GM19372 (cell line): ENCODE measurements around the gene DRG2.

Experiments
- ATAC-seq: cut with Tn5 transposase; IDR thresholded peaks from one replicate; pipeline ENCODE4 v1.9.1; 2021; ENCODE audit warnings: mild to moderate bottlenecking, low read depth, moderate library complexity; ENCODE audit not compliant: unreplicated experiment

Gene DRG2

GRCh38 chr17:18140648-18141047 is 52.9 kb downstream of the DRG2 start:
- ATAC-seq = no peak

GRCh38 chr17:18141210-18141803 is 53.6 kb downstream of the DRG2 start:
- ATAC-seq = no peak

- ATAC-seq = no peak
These were observed 54.7 kb downstream of the DRG2 start for GRCh38 chr17:18142417-18142816.

GRCh38 chr17:18143044-18143936 is 55.5 kb downstream of the DRG2 start:
- ATAC-seq = no peak

- ATAC-seq = no peak
These were observed 56.5 kb downstream of the DRG2 start for GRCh38 chr17:18144261-18144660.

GRCh38 chr17:18144855-18145254 is 57.1 kb downstream of the DRG2 start:
- ATAC-seq = no peak

- ATAC-seq = no peak
These were observed 58.1 kb downstream of the DRG2 start for GRCh38 chr17:18145811-18146210.

GRCh38 chr17:18146259-18146658 is 58.5 kb downstream of the DRG2 start:
- no peak for ATAC-seq

- no peak for ATAC-seq
These were observed 59.2 kb downstream of the DRG2 start for GRCh38 chr17:18146980-18147379.

- ATAC-seq = no peak
These were observed 60.8 kb downstream of the DRG2 start for GRCh38 chr17:18148586-18148985.

- ATAC-seq = no peak
These were observed 63.5 kb downstream of the DRG2 start for GRCh38 chr17:18151290-18151689.

GRCh38 chr17:18155179-18155578 is 67.4 kb downstream of the DRG2 start:
- no peak for ATAC-seq

GRCh38 chr17:18156171-18156975 is 68.6 kb downstream of the DRG2 start:
- ATAC-seq = no peak

- no peak for ATAC-seq
These were observed 69.2 kb downstream of the DRG2 start for GRCh38 chr17:18156976-18157280.
